Right hindlimb (tissue), 1 donor: Measurements from ENCODE around the gene CTF1.
"Not testable (repeated sequence)": the region's sequence is repeated elsewhere in the genome, so short reads cannot be mapped to it uniquely, and the experiment has no call there.

Source experiments
- DNase-seq: peaks from one replicate; pipeline ENCODE4 v3.0.0-alpha.2; 2018

The CTF1 gene

DNA sequence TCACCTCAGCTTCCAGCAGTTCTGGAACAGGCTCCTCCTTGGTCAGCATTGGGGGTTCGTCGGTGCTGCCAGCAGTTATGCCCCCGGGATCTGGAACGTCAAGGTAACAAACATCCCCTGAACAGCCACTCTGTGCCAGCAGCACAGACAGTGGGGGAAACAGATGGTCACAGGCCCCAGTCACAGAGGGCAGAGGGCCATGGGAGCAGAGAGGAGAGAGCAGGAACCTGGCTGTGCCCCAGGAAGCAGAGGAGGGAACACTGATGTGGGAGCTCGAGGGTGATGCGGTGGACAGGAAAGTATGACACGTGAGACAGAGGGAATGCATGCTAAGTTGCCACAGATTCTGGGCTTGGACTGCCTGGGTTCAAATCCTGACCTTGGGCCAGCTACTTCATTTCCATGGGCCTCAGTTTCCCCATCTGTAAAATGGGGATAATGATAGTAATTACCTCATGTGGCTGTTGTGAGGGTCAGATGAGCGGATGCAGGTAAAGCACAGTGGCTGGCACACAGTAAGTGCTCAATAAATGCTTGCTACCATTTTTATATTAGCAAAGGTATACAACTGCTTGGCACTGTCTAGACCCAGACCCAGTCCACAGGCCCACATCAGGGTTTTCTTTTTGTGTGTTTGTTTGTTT is 7.4 kb upstream of the CTF1 start:
- DNase-seq, result no peak

DNA sequence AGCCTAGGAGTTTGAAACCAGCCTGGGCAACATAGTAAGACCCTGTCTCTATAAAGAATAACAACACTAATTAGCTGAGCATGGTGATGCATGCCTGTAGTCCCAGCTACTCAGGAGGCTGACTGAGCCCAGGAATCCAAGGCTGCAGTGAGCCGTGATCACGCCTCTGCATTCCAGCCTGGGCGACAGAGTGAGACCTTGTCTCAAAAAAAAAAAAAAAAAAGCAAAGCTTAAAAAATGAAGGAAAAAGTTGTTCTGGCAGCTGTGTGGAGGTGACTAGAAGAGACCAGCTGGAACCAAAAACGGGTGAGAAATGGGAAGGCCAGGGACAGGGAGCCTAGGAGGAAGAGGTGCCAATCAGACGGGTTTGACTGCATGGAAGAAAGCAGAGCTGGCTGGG is 6.7 kb upstream of the CTF1 start:
- no peak for DNase-seq

DNA sequence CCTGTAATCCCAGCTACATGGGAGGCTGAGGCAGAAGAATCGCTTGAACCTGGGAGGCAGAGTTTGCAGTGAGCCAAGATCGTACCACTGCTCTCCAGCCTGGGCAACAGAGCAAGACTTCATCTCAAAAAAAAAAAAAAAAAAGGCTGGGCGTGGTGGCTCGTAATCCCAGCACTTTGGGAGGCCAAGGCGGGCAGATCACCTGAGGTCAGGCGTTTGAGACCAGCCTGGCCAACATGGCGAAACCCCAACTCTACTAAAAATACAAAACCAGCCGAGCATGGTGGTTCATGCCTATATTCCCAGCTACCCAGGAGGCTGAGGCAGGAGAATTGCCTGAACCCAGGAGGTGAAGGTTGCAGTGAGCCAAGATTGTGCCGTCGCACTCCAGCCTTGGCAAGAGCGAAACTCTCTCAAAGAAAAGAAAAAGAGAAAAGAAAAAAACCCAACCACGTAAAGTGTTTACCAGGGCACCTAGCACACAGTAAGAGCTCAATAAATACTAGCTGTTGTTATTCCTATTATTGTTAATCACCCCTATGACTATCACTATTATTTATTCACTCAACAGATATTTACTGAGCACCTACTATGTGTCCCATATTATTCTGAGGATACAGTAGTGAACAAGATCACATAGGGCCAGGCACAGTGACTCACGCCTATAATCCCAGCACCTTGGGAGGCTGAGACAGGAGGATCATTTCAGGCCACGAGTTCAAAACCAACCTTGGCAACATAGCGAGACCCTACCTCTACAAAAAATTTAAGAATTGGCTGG is 5.2 kb upstream of the CTF1 start:
- DNase-seq, result not testable (repeated sequence)

DNA sequence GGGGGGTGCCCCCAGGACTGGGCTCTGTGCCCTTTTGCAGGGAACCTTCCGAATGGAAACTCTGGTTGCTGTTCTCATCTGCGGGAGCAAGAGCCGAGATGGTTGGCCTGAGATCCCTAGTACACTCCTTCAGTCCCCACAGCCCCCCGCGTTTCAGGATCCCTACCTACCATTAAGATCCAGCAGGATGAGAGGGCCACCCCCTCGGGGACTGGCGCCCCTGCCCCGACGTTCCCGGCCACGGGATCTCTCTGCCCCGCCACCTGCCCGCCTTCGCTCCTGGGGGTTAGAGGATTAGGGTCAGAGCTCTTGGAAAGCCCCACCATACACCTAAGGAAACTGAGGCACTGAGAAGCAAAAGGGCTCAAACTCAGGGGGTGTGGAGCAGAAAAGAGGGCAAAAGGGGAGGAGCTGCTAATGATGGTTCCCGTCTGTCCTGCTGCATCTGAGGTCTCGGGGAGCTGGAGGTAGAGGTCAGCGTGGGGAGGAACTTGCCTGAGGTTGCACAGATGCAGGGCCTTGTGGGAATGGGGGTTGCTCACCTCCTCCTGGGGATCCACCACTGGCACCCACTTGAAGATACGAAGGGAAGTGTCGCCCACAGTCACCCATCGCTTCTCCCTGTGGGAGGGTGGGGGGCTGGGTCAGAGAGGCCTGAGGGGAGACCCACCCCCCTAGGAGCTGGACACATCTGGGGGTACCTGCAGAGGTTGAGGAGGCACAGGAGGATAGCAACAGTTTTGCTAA is 3.6 kb upstream of the CTF1 start:
- no peak for DNase-seq

DNA sequence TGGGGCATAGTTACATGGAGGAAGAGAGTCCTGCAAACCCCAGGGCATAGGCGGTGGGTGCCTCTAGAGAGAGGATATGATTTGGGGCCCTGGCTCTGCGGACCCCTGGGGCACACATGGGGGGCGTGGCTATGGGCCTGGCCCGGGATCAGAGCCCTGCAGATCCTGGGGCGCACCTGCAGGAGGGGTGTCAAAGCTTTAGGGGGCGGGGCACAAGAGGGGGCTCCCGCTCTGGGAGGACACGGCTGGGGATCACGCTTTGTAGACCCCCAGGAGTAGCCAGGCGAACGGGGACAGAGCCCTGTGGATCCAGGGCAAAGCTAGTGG is 3.0 kb upstream of the CTF1 start:
- DNase-seq, result peak; percentile 46

DNA sequence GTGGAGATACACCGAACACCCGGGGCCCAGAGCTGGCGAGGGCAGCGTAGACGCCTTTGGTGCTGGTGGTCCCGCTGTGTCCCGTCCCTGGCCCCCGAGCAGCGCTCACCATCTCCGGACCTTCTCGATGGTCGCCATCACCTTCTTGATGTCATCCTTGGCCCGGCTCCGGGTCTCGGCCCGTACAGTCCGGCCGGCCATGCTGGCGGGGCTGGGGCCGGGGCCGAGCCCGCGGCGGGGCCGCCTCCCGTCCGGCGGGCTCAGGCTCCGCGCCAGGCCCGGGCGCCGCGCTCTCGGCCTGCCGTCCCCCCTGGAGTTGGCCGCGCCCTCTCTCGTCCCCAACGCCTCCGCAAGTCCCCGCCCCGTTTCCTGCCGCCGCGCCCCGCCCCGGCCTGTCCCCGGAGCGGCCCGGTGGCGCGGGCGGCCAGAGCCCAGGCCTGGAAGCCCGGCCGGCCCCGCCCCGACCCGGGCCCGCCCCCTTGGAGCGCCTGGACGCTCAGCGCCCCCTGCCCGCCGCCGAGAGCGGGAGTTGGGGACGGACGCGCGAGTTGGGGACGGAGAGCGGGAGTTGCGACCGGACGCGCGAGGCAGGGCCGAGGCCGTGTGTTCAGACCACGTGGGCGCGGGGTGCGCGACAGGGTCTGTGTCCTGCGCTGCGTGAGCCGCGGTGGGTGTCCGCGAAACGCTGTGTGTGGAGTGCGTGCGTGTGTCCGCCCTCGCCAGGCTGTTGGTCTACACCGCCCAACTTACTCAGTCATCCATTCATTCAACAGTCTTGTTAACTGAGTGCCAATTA is 2.5 kb upstream of the CTF1 start, which contains the start of gene BCL7C:
TSS of gene BCL7C (minus strand) at position 334 of the 796 bp plus-strand sequence. CDS start at position 201, 133 bp downstream.
- DNase-seq, result peak; percentile 95

- DNase-seq, result no peak
Observed at GRCh38 chr16:30894540-30895368, 1.7 kb upstream of the CTF1 start.

- peak; percentile 45 for DNase-seq
Observed at GRCh38 chr16:30895627-30896260, 670 bp upstream of the CTF1 start.

DNA sequence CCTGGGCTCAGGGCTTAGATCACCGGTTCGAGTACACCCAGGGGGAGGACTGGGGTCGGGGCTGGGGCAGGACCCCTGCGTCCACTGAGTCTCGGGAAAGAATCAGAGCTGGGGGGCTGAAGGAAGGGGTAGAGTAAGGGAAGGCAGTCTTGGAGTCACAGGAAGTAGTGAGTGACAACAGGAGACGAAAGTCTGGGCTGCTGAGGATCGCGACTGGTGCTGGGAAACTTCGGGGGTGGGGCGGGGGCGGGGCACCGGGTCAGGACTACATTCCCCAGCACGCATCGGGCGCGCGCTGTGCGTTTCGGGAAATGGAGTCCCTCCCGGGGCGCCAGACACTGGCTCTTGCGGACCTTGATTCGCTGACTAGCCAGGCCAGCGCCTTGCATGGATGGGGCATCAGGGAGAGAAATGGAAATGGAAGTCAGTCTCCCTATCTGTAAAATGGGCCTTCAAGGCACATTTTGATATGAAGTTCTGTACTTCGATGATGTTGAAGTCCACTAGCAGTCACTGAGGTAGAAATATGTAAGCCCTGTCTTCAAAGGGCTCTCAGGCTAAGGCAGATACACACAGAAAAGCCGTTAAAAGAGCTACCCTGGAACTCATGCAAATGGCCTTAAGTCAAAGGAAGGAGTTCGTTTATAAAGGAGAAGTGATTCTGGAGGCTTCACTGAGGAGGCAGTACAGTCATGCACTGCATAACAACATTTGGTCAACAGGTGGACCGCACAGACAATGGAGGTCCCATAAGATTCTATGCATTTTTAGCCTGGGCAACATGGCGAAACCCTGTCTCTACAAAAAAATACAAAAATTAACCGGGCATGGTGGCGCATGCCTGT is 697 bp downstream of the CTF1 start:
- DNase-seq, result peak; percentile 96

- no peak for DNase-seq
Observed at GRCh38 chr16:30899794-30900193, 3.4 kb downstream of the CTF1 start.

DNA sequence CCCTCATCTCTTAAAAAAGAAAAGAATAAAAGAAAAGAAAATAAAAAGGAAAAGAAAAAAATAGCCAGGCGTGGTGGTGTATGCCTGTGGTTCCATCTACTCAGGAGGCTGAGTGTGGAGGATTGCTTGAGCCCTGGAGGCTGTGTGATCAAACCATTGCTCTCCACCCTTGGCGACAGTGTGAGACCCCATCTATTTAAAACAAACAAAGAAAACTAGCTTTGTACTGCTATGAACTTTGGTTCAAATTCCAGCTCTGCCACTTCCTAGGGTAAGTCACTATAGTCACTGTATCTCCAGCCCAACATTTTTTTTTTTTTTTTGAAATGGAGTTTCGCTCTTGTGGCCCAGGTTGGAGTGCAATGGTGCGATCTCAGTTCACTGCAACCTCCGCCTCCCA is 4.2 kb downstream of the CTF1 start:
- no peak for DNase-seq

- DNase-seq, result no peak
Observed at GRCh38 chr16:30901201-30902028, 5.0 kb downstream of the CTF1 start.

DNA sequence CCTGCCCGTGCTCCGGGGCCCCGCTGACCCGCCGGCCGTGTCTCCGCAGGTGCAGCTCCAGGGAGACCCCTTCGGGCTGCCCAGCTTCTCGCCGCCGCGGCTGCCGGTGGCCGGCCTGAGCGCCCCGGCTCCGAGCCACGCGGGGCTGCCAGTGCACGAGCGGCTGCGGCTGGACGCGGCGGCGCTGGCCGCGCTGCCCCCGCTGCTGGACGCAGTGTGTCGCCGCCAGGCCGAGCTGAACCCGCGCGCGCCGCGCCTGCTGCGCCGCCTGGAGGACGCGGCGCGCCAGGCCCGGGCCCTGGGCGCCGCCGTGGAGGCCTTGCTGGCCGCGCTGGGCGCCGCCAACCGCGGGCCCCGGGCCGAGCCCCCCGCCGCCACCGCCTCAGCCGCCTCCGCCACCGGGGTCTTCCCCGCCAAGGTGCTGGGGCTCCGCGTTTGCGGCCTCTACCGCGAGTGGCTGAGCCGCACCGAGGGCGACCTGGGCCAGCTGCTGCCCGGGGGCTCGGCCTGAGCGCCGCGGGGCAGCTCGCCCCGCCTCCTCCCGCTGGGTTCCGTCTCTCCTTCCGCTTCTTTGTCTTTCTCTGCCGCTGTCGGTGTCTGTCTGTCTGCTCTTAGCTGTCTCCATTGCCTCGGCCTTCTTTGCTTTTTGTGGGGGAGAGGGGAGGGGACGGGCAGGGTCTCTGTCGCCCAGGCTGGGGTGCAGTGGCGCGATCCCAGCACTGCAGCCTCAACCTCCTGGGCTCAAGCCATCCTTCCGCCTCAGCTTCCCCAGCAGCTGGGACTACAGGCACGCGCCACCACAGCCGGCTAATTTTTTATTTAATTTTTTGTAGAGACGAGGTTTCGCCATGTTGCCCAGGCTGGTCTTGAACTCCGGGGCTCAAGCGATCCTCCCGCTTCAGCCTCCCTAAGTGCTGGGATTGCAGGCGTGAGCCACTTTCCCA is 5.9 kb downstream of the CTF1 start:
- peak; percentile 80 for DNase-seq

- no peak for DNase-seq
Observed at GRCh38 chr16:30903002-30903401, 6.6 kb downstream of the CTF1 start.

GRCh38 chr16:30903596-30903995 is 7.2 kb downstream of the CTF1 start:
- DNase-seq, result peak; percentile 46

DNA sequence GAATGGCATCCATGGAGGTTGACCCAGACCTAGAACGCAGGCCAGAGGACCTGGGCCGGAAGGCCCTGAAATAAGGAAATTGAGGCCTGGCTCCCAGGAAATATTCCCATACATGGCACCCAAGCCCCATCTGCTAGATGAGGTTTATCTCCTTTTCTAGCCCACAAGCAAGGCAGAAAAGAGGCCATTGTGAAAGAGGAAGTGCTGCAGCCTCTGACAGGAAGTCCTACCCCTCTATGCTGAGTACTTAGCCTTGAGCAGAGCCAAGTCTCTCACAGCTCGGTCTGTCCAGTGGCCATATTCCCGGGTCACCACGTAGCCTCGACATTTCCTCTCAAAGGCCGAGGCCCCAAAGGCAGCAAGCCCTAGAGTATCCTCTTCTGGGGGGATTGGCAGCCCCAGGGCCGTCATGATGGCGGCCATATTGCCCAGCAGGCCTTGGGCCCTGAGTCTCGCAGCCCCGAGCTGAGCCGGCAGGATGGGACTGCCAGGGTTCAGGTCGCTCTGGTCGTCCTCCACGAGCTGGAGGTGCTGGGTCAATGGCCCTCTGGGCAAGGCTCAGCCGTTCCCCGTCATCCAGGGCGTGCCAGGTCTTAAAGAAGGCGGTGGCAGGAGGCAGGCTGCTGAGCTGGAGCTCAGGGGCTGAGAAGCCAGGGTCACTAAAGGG is 7.8 kb downstream of the CTF1 start:
- DNase-seq, result no peak

DNA sequence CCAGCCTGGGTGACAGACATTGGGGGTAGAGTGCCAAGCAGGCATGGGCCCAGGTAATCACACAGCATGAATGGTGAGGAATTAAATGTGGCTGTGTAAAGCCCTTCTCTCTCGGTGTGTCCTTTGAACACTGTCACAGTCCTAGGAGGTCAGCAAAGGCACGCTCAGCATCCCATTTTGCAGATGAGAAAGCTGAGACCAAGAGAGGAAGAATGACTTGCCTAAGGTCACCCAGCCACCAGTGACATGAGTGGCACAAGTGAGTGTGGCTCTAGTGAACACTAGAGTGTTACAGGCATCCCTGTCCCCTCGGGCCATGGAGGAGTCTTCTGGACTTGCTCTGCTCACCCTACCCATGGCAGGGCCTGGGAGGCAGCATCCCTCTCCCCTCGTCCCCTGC is 10.7 kb downstream of the CTF1 start:
- DNase-seq, result no peak
